ENCODE measurements around the gene SLC12A8. TPM values are rescaled to one million over a fixed set of nuclear protein-coding genes. Genes with fewer than 3 reads are reported as not detected.

Gene SLC12A8
- total RNA-seq, 1 experiment from 2014 or later, result 7.1 TPM

GRCh38 chr3:125240496-125240895 lies 27.9 kb upstream of the SLC12A8 start:
- no peak for TF ChIP-seq EZH2 (IDR thresholded peaks at IDR 0.05; ENCODE audit: borderline replicate concordance, low read depth, low read length, poor library complexity, severe bottlenecking)
- TF ChIP-seq CTCF (conservative IDR thresholded peaks at IDR 0.05; ENCODE audit: low read depth, low read length), result no peak
- BruUV-seq (replicated peaks), result no TSS peak
- H3K4me3 ChIP-seq (ENCODE audit: low read depth, low read length, poor library complexity, severe bottlenecking), result no peak overlapping the region
- no peaks in the 10 kb centered on the region for H3K36me3 ChIP-seq (ENCODE audit: insufficient read depth, low read length, poor library complexity, severe bottlenecking)
- POLR2A ChIA-PET (ENCODE audit: low non-redundant PET), result no interaction called here
- CTCF ChIA-PET, result no interaction called here
- H3K27me3 ChIP-seq (replicated peaks; ENCODE audit: insufficient read depth, low read depth, low read length, poor library complexity), result no peaks in the 10 kb centered on the region
- no peak for DNase-seq (ENCODE audit: low spot score)
- no peaks in the 10 kb centered on the region for H3K4me1 ChIP-seq (ENCODE audit: insufficient read depth, low read length, poor library complexity, severe bottlenecking)
- no peaks in the 10 kb centered on the region for H3K9me3 ChIP-seq (ENCODE audit: low read depth, low read length, poor library complexity, severe bottlenecking)
- H3K27ac ChIP-seq (ENCODE audit: low read depth, low read length, poor library complexity, severe bottlenecking), result no peak overlapping the region
- intact Hi-C loops (cut with micrococcal nuclease; ENCODE audit: unreplicated experiment), result no loop called here

- no TSS peak for BruUV-seq (replicated peaks)
- POLR2A ChIA-PET (ENCODE audit: low non-redundant PET), result no interaction called here
- Histone ChIP-seq H3K36me3 (ENCODE audit: insufficient read depth, low read length, poor library complexity, severe bottlenecking) (no peaks in the 10 kb centered on the region), H3K27ac (ENCODE audit: low read depth, low read length, poor library complexity, severe bottlenecking) (no peak overlapping the region), H3K4me3 (ENCODE audit: low read depth, low read length, poor library complexity, severe bottlenecking) (no peak overlapping the region), H3K27me3 (replicated peaks; ENCODE audit: insufficient read depth, low read depth, low read length, poor library complexity) (no peaks in the 10 kb centered on the region), H3K4me1 (ENCODE audit: insufficient read depth, low read length, poor library complexity, severe bottlenecking) (no peaks in the 10 kb centered on the region), H3K9me3 (ENCODE audit: low read depth, low read length, poor library complexity, severe bottlenecking) (no peaks in the 10 kb centered on the region)
- no peak for DNase-seq (ENCODE audit: low spot score)
- intact Hi-C loops (cut with micrococcal nuclease; ENCODE audit: unreplicated experiment), result no loop called here
- no peak for TF ChIP-seq CTCF (conservative IDR thresholded peaks at IDR 0.05; ENCODE audit: low read depth, low read length)
- no peak for TF ChIP-seq EZH2 (IDR thresholded peaks at IDR 0.05; ENCODE audit: borderline replicate concordance, low read depth, low read length, poor library complexity, severe bottlenecking)
- CTCF ChIA-PET, result no interaction called here
Measured at GRCh38 chr3:125239266-125239665, 26.7 kb upstream of the SLC12A8 start.

- Histone ChIP-seq H3K9me3 (ENCODE audit: low read depth, low read length, poor library complexity, severe bottlenecking) (no peaks in the 10 kb centered on the region), H3K4me3 (ENCODE audit: low read depth, low read length, poor library complexity, severe bottlenecking) (no peak overlapping the region), H3K27ac (ENCODE audit: low read depth, low read length, poor library complexity, severe bottlenecking) (no peak overlapping the region), H3K27me3 (replicated peaks; ENCODE audit: insufficient read depth, low read depth, low read length, poor library complexity) (no peaks in the 10 kb centered on the region), H3K4me1 (ENCODE audit: insufficient read depth, low read length, poor library complexity, severe bottlenecking) (no peaks in the 10 kb centered on the region), H3K36me3 (ENCODE audit: insufficient read depth, low read length, poor library complexity, severe bottlenecking) (peaks cover under 1% of the 10 kb centered on the region)
- POLR2A ChIA-PET (ENCODE audit: low non-redundant PET), result no interaction called here
- intact Hi-C loops (cut with micrococcal nuclease; ENCODE audit: unreplicated experiment), result no loop called here
- no TSS peak for BruUV-seq (replicated peaks)
- no peak for DNase-seq (ENCODE audit: low spot score)
- no peak for TF ChIP-seq EZH2 (IDR thresholded peaks at IDR 0.05; ENCODE audit: borderline replicate concordance, low read depth, low read length, poor library complexity, severe bottlenecking)
- TF ChIP-seq CTCF (conservative IDR thresholded peaks at IDR 0.05; ENCODE audit: low read depth, low read length), result no peak
- CTCF ChIA-PET, result no interaction called here
Measured at GRCh38 chr3:125238759-125239158, 26.2 kb upstream of the SLC12A8 start.
